GM21825 (cell line): ENCODE measurements around the gene OR7C1.
"Not testable (repeated sequence)": the region's sequence is repeated elsewhere in the genome, so short reads cannot be mapped to it uniquely, and the experiment has no call there.

Experiments
- ATAC-seq: cut with Tn5 transposase; IDR thresholded peaks from one replicate; pipeline ENCODE4 v1.9.1; 2021; ENCODE audit warnings: mild to moderate bottlenecking, moderate library complexity; ENCODE audit not compliant: unreplicated experiment

OR7C1 gene

DNA sequence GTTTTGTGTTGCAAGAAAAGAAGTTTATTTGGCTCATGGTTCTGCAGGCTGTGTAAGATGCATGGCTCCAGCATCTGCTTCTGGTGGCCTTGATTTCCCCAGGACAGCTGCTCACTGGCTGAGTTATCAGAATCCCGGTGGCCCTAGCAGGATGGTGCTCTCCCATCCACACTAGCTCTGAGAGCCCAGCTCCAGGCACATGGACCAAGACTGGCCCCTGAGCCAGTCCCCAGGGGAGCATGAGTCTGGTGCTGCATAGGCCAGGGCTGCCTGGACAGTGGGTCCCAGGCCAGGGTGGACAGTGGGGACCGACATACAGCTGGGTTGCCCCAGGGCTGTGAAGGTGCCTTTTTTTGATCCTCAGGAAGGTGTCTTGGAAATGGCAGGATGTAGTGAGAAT lies 67.0 kb downstream of the OR7C1 start:
- ATAC-seq, result no peak

DNA sequence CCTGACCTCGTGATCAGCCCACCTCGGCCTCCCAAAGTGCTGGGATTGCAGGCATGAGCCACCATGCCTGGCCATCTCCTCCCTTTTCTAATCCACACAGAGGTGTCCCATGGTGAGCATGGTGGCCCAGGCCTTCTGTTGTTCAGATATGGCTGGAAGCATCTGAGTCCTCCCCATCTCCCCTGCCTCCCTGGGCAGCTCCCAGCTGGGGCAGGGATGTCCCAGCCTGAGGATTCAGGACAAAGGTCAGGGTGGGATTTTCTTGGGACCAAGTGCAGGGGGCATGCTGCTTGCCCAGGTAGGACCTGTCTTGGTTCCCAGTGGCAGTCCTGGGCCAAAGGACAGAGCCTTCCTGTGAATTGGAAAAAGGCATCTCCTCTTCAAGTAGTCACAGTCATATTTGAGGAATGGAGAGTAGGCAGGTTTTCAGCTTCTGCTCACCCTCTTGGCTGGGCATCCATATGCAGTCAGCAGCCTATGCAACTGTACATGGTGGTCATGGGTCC lies 67.5 kb downstream of the OR7C1 start:
- no peak for ATAC-seq

DNA sequence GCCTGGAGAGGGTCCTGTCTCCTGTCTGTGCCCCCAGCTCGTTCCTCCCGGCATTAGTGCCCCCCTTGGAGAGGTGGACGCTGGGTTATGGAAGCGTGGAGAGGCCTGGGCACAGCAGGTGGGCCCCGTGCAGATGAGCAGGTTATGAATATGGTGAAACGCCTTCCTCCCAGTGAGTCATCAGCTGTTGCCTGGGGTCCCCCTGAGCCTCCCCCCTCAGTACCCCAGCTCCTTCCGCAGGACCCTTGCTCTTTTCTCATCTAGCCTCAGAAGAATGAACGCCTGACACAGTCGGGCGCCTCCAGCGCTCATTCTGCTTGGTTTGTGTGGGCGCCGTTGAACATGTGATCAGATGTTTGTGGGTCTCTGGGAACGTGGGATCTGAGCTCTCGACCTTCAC lies 69.1 kb downstream of the OR7C1 start:
- not testable (repeated sequence) for ATAC-seq

DNA sequence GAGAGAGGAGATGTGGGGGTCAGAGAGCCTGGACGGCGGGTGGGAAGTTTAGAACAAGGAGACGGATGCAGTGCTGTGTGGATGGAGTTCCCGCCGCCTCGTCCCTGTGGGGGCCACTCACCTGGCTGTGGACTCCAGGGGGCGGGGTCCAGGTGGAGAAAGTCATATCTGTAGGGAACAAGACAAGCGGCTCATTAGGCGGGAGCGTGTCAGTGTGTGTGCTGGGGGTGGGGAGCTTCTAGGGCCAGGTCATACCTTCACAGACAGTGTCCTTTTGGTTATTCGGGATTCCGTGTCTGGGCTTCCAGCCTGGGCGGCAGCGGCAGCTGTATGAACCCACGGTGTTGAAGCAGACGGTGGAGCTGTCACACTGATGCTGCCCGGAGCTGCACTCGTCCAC lies 69.6 kb downstream of the OR7C1 start:
- not testable (repeated sequence) for ATAC-seq

DNA sequence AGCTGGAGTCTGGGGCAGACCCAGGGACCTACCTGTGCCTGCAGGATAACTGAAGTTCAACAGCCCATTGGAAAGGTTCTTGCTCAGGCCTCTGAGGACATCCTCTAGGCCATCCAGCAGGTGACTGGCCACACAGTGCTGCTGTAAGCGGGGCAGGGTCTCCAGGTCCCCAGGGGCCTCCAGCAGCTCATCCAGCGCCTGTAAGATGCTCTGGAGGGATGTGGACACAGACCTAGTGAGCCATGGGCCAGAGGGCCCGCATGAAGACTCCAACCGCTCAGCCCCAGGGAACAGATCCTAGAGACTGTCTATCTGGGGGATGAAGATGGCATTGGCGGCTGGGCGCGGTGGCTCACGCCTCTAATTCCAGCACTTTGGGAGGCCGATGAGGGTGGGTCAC lies 70.6 kb downstream of the OR7C1 start:
- ATAC-seq, result no peak

DNA sequence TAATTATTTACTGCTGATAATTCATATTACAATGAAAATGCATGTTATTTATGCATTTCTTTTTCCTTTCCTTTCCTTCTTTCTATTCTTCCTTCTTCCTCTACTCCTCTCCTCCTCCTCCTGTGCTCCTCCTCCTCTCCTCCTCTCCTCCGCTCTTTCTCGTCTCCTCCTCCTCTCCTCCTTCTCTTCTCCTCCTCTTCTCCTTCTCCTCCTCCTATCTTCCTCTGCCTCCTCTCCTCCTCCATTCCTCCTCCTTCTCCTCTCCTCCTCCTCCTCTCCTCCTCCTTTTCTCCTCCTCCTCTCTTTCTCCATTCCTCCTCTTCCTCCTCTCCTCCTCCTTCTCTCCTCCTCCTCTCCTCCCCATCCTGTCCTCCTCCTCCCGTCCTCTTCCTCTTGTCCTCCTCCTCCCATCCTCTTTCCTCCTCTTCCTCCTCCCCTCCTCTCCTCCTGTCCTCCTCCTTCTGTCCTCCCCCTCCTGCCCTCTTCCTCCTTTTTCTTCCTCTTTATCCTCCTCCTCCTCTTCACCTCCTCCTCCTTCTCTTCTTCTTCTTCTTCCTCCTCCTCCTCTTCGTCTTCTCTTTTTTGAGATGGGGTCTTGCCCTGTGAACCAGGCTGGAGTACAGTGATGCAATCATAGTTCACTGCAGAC lies 71.4 kb downstream of the OR7C1 start:
- ATAC-seq, result no peak

DNA sequence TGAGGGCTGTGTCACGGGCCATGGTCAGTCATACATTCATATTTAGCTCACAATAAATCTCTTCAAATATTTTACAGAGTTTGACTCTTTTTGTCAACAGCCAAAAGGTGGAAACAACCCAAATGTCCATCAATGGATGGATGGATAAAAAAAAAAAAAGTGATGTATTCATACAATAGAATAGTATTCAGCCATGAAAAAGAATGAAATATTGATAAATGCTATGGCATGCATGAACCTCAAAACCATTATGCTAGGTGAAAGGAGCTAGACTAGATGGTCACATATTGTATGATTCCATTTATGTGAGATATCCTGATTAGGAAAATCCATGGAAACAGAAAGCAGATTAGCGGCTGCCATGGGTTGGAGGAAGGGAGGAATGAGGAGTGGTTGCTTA lies 72.9 kb downstream of the OR7C1 start:
- ATAC-seq, result no peak

DNA sequence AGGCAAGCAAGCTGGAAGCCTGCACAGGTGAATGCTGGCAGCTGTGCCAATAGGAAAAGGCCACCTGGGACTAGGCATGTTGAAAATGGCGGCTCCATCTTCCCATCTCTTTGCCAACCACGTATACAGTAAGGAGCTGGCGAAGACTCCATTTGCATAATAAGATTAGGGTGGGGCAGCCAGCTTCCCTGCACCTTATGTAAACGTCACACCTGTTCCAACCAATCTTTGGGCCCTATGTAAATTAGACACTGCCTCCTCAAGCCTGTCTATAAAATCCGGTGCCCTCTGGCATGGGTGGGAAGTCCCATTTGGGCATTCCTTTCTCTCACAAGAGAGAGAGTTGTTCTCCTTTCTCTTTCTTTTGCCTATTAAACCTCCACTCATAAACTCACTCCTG lies 73.4 kb downstream of the OR7C1 start:
- ATAC-seq, result no peak

DNA sequence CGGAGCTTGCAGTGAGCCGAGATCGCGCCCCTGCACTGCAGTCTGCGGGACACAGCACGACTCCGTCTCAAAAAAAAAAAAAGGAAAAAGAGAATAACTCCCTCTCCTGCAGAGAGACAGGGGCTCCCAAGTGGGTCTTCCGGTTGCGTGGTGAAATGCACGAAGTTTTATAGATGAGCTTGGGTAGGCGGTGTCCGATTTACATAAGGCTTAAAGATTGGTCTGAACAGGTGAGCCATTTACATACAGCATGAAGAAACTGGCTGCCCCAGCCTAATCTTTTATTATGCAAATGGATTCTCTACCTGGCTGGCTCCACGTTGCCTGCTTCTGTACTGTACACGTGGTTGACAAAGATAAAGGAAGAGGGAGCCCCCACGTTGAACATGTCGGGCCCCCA lies 76.2 kb downstream of the OR7C1 start:
- ATAC-seq, result no peak

DNA sequence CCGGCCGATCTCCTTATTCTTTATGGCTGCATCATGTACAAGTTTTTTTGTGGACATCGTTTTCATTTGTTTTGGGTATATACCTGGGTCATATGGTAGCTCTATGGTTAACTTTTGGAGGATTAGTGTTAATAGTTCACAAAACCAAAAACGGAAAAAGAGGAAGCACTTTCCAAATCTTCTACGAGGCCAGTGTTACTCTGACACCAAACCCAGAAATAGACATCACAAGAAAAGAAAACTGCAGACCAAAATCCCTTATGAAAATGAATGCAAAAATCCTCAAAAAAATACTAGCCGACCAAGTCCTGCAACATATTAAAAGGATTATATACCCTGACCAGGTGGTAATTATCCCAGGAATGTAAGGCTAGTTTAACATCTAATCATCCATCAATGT lies 86.4 kb downstream of the OR7C1 start:
- ATAC-seq, result no peak
